ENCODE data around the gene SHISA4. TPM values are rescaled to one million over a fixed set of nuclear protein-coding genes. Genes with fewer than 3 reads are reported as not detected.
A peak's percentile ranks its signal among the peaks of the same experiment; 100 is the strongest.
"Not testable (repeated sequence)": the region's sequence is repeated elsewhere in the genome, so short reads cannot be mapped to it uniquely, and the experiment has no call there.

The SHISA4 gene
- total RNA-seq, 3 donors from 2014 or later: 1.2 to 12.4 (median 4.0) TPM

- ATAC-seq (no peak), DNase-seq (no peak)
- Histone ChIP-seq H3K9me3 (no peaks in the 10 kb centered on the region), H3K36me3 (ENCODE audit: low read depth) (no peaks in the 10 kb centered on the region), H3K4me1 (ENCODE audit: low read depth) (no peaks in the 10 kb centered on the region), H3K4me3 (no peak overlapping the region)
- intact Hi-C loops (cut with DNase I, micrococcal nuclease): no loop called here
- no peak for TF ChIP-seq CTCF (IDR thresholded peaks at IDR 0.05)
These were observed 11.8 kb downstream of the SHISA4 start for GRCh38 chr1:201900476-201900875.

GRCh38 chr1:201901036-201901435, 12.3 kb downstream of the SHISA4 start:
- ATAC-seq; intact Hi-C loops (cut with DNase I, micrococcal nuclease); H3K4me1 ChIP-seq (ENCODE audit: low read depth); H3K9me3 ChIP-seq; H3K4me3 ChIP-seq; H3K36me3 ChIP-seq (ENCODE audit: low read depth); DNase-seq: not testable (repeated sequence)

- no peak for TF ChIP-seq CTCF (IDR thresholded peaks at IDR 0.05)
- H3K4me1 ChIP-seq (ENCODE audit: low read depth): no peaks in the 10 kb centered on the region
- intact Hi-C loops (cut with DNase I, micrococcal nuclease): no loop called here
- DNase-seq (no peak), ATAC-seq (no peak)
- H3K36me3 ChIP-seq (ENCODE audit: low read depth): no peaks in the 10 kb centered on the region
- no peaks in the 10 kb centered on the region for H3K9me3 ChIP-seq
- H3K4me3 ChIP-seq: no peak overlapping the region
These were observed 13.5 kb downstream of the SHISA4 start for GRCh38 chr1:201902198-201902597.

- ATAC-seq (peak; percentile 26), DNase-seq (no peak)
- Histone ChIP-seq H3K4me1 (ENCODE audit: low read depth) (no peaks in the 10 kb centered on the region), H3K36me3 (ENCODE audit: low read depth) (no peaks in the 10 kb centered on the region), H3K4me3 (no peak overlapping the region), H3K9me3 (no peaks in the 10 kb centered on the region)
- TF ChIP-seq CTCF (IDR thresholded peaks at IDR 0.05): no peak
- intact Hi-C loops (cut with DNase I, micrococcal nuclease): no loop called here
These were observed 14.4 kb downstream of the SHISA4 start for GRCh38 chr1:201903135-201903534.

GRCh38 chr1:201904579-201904978, 15.9 kb downstream of the SHISA4 start:
- no peaks in the 10 kb centered on the region for H3K36me3 ChIP-seq (ENCODE audit: low read depth)
- no peak for TF ChIP-seq CTCF (IDR thresholded peaks at IDR 0.05)
- ATAC-seq: peak; percentile 64
- H3K9me3 ChIP-seq: no peaks in the 10 kb centered on the region
- H3K4me1 ChIP-seq (ENCODE audit: low read depth): no peaks in the 10 kb centered on the region
- no peak for DNase-seq
- no peak overlapping the region for H3K4me3 ChIP-seq
- intact Hi-C loops (cut with DNase I, micrococcal nuclease): no loop called here

- DNase-seq (no peak), ATAC-seq (no peak)
- no peak for TF ChIP-seq CTCF (IDR thresholded peaks at IDR 0.05)
- Histone ChIP-seq H3K9me3 (no peaks in the 10 kb centered on the region), H3K4me3 (no peak overlapping the region), H3K36me3 (ENCODE audit: low read depth) (no peaks in the 10 kb centered on the region), H3K4me1 (ENCODE audit: low read depth) (no peaks in the 10 kb centered on the region)
- intact Hi-C loops (cut with DNase I, micrococcal nuclease): no loop called here
These were observed 16.7 kb downstream of the SHISA4 start for GRCh38 chr1:201905234-201905890.

Measured in mucosa of descending colon (tissue), 3 donors.